Loucy (cell line): ENCODE results near the gene BMP8B.

Experiments used
- EZH2phosphoT487 ChIP-seq: fragments of 200-600 bp; IDR thresholded peaks from 2 replicates; pipeline ENCODE4 v1.6.1; 2018; ENCODE audit warnings: antibody characterized with exemption, mild to moderate bottlenecking, moderate library complexity, borderline replicate concordance
- TF ChIP-seq, protein P1 (sequence below): fragments of 200-600 bp; sonication (generic); conservative IDR thresholded peaks from 2 replicates; pipeline ENCODE4 v1.5.1; 2014; ENCODE audit warnings: mild to moderate bottlenecking, antibody characterized with exemption, low read length

GRCh38 chr1:39753132-39754025, 35.3 kb downstream of the BMP8B start:
- TF ChIP-seq, protein P1, sequence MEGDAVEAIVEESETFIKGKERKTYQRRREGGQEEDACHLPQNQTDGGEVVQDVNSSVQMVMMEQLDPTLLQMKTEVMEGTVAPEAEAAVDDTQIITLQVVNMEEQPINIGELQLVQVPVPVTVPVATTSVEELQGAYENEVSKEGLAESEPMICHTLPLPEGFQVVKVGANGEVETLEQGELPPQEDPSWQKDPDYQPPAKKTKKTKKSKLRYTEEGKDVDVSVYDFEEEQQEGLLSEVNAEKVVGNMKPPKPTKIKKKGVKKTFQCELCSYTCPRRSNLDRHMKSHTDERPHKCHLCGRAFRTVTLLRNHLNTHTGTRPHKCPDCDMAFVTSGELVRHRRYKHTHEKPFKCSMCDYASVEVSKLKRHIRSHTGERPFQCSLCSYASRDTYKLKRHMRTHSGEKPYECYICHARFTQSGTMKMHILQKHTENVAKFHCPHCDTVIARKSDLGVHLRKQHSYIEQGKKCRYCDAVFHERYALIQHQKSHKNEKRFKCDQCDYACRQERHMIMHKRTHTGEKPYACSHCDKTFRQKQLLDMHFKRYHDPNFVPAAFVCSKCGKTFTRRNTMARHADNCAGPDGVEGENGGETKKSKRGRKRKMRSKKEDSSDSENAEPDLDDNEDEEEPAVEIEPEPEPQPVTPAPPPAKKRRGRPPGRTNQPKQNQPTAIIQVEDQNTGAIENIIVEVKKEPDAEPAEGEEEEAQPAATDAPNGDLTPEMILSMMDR: no peak
- no peak for TF ChIP-seq EZH2phosphoT487
